Neural progenitor cell (in vitro differentiated cells): ENCODE results near the gene MYRIP.

Source experiments
- EZH2 ChIP-seq: fragments of 200-600 bp; sonication (generic); IDR thresholded peaks from 2 replicates; pipeline ENCODE4 v1.6.1; 2017; ENCODE audit warnings: antibody characterized with exemption, mild to moderate bottlenecking, moderate library complexity
- EZH2phosphoT487 ChIP-seq: fragments of 200-600 bp; sonication (generic); IDR thresholded peaks from 2 replicates; pipeline ENCODE4 v1.6.1; 2017; ENCODE audit warnings: antibody characterized with exemption
- TF ChIP-seq, protein P1 (sequence below): fragments of 200-600 bp; sonication (generic); IDR thresholded peaks from 2 replicates; pipeline ENCODE4 v1.5.1; 2017; ENCODE audit warnings: antibody characterized with exemption, mild to moderate bottlenecking

DNA sequence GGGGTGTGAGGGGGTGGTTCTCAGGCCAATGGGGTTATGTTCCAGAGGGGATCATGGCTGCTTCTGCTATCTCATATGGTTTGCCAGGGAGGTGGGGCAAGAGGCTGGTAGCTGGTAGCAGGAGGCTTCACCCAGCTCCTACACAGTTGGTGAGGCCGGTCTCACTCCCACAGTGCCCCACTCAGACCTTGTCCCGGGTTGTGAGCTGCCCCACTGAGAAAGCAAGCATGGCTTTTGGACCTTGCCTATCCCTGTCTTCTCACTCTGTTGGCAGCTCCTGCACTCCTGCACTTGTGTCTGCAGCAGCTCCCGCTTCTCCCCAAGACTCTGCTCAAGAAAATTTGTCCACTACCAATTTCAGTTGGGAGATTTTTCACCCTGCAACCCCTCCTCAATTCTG lies 46.1 kb downstream of the MYRIP start:
- TF ChIP-seq, protein P1, sequence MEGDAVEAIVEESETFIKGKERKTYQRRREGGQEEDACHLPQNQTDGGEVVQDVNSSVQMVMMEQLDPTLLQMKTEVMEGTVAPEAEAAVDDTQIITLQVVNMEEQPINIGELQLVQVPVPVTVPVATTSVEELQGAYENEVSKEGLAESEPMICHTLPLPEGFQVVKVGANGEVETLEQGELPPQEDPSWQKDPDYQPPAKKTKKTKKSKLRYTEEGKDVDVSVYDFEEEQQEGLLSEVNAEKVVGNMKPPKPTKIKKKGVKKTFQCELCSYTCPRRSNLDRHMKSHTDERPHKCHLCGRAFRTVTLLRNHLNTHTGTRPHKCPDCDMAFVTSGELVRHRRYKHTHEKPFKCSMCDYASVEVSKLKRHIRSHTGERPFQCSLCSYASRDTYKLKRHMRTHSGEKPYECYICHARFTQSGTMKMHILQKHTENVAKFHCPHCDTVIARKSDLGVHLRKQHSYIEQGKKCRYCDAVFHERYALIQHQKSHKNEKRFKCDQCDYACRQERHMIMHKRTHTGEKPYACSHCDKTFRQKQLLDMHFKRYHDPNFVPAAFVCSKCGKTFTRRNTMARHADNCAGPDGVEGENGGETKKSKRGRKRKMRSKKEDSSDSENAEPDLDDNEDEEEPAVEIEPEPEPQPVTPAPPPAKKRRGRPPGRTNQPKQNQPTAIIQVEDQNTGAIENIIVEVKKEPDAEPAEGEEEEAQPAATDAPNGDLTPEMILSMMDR: no peak
- no peak for TF ChIP-seq EZH2phosphoT487
- no peak for TF ChIP-seq EZH2
